Nephron progenitor cell (in vitro differentiated cells): ENCODE results near the gene CLDN20.

Experiments
- DNase-seq: peaks from one replicate; pipeline ENCODE4 v3.0.0; 2021
- H3K27ac Mint-ChIP-seq: 2 replicates; pipeline ENCODE4 v1.8.0; 2021; ENCODE audit warnings: mild to moderate bottlenecking, moderate library complexity, mixed read lengths
- H3K27me3 Mint-ChIP-seq: 2 replicates; pipeline ENCODE4 v1.8.0; 2021; ENCODE audit warnings: mild to moderate bottlenecking, low read depth, mixed read lengths; ENCODE audit not compliant: poor library complexity
- H3K36me3 Mint-ChIP-seq: 2 replicates; pipeline ENCODE4 v1.8.0; 2021; ENCODE audit warnings: low read depth, mixed read lengths
- H3K4me1 Mint-ChIP-seq: 2 replicates; pipeline ENCODE4 v1.8.0; 2021; ENCODE audit warnings: mixed read lengths
- H3K4me3 Mint-ChIP-seq: 2 replicates; pipeline ENCODE4 v1.8.0; 2021; ENCODE audit warnings: mild to moderate bottlenecking, moderate library complexity, mixed read lengths
- H3K9me3 Mint-ChIP-seq: 2 replicates; pipeline ENCODE4 v1.8.0; 2021; ENCODE audit warnings: mild to moderate bottlenecking, moderate library complexity, mixed read lengths
- CTCF ChIP-seq: fragments of 200-600 bp; sonication (generic); IDR thresholded peaks from 2 replicates; pipeline ENCODE4 v1.5.0; 2021; ENCODE audit warnings: antibody characterized with exemption

CLDN20 gene

GRCh38 chr6:155237613-155238012, 26.2 kb upstream of the CLDN20 start:
- no peak for TF ChIP-seq CTCF
- Mint-ChIP-seq H3K4me1 (peaks cover 14% of the 10 kb centered on the region), H3K27me3 (peaks cover 9% of the 10 kb centered on the region), H3K27ac (no peak overlapping the region), H3K36me3 (peaks cover 49% of the 10 kb centered on the region), H3K4me3 (no peak overlapping the region), H3K9me3 (peaks cover 59% of the 10 kb centered on the region)
- no peak for DNase-seq

GRCh38 chr6:155240905-155241600, 22.8 kb upstream of the CLDN20 start:
- H3K9me3 Mint-ChIP-seq: peaks cover 57% of the 10 kb centered on the region
- H3K27ac Mint-ChIP-seq: peak overlapping the region; percentile 79
- TF ChIP-seq CTCF: no peak
- no peak for DNase-seq
- H3K27me3 Mint-ChIP-seq: peaks cover 9% of the 10 kb centered on the region
- peaks cover 10% of the 10 kb centered on the region for H3K4me1 Mint-ChIP-seq
- H3K36me3 Mint-ChIP-seq: peaks cover 61% of the 10 kb centered on the region
- no peak overlapping the region for H3K4me3 Mint-ChIP-seq

GRCh38 chr6:155241966-155242365, 21.8 kb upstream of the CLDN20 start:
- Mint-ChIP-seq H3K9me3 (peaks cover 49% of the 10 kb centered on the region), H3K27me3 (peaks cover 9% of the 10 kb centered on the region), H3K4me1 (peaks cover 10% of the 10 kb centered on the region), H3K27ac (no peak overlapping the region), H3K36me3 (peaks cover 63% of the 10 kb centered on the region), H3K4me3 (no peak overlapping the region)
- no peak for DNase-seq
- TF ChIP-seq CTCF: no peak

- H3K27me3 Mint-ChIP-seq: peaks cover 9% of the 10 kb centered on the region
- peaks cover 25% of the 10 kb centered on the region for H3K9me3 Mint-ChIP-seq
Measured at GRCh38 chr6:155244434-155244833, 19.4 kb upstream of the CLDN20 start.

GRCh38 chr6:155245193-155245592, 18.6 kb upstream of the CLDN20 start:
- no peak for TF ChIP-seq CTCF
- Mint-ChIP-seq H3K27me3 (peaks cover 9% of the 10 kb centered on the region), H3K4me3 (no peak overlapping the region), H3K27ac (no peak overlapping the region), H3K4me1 (peaks cover 15% of the 10 kb centered on the region), H3K36me3 (peaks cover 44% of the 10 kb centered on the region), H3K9me3 (peaks cover 17% of the 10 kb centered on the region)
- no peak for DNase-seq

More at GRCh38 chr6:155244434-155244833, 19.4 kb upstream of the CLDN20 start:
- H3K36me3 Mint-ChIP-seq: peaks cover 49% of the 10 kb centered on the region
- H3K4me3 Mint-ChIP-seq: no peak overlapping the region
- no peak for TF ChIP-seq CTCF
- peaks cover 15% of the 10 kb centered on the region for H3K4me1 Mint-ChIP-seq
- H3K27ac Mint-ChIP-seq: peak overlapping the region; percentile 17
- DNase-seq: no peak

GRCh38 chr6:155245831-155246230, 18.0 kb upstream of the CLDN20 start:
- peaks cover 9% of the 10 kb centered on the region for H3K27me3 Mint-ChIP-seq
- H3K9me3 Mint-ChIP-seq: peaks cover 11% of the 10 kb centered on the region
- DNase-seq: no peak
- no peak for TF ChIP-seq CTCF
- no peak overlapping the region for H3K27ac Mint-ChIP-seq
- no peak overlapping the region for H3K4me3 Mint-ChIP-seq
- peaks cover 15% of the 10 kb centered on the region for H3K4me1 Mint-ChIP-seq
- peaks cover 38% of the 10 kb centered on the region for H3K36me3 Mint-ChIP-seq
